Suprapubic skin (tissue), 4 donors: ENCODE results near the gene AMPD3. TPM values are rescaled to one million over a fixed set of nuclear protein-coding genes. Genes with fewer than 3 reads are reported as not detected.
"Not testable (repeated sequence)": the region's sequence is repeated elsewhere in the genome, so short reads cannot be mapped to it uniquely, and the experiment has no call there.

Experiments used
- DNase-seq, 2 donors: peaks; one replicate each; pipeline ENCODE4 v3.0.0-alpha.2; 2019; ENCODE audit warnings: low spot score in 2 of 2
- H3K27ac ChIP-seq: fragments of 200-600 bp; sonication (generic); one replicate; pipeline ENCODE4 v1.5.1; 2019
- H3K27me3 ChIP-seq: fragments of 200-600 bp; sonication (generic); one replicate; pipeline ENCODE4 v1.5.1; 2019
- H3K36me3 ChIP-seq: fragments of 200-600 bp; sonication (generic); one replicate; pipeline ENCODE4 v1.5.1; 2019
- H3K4me1 ChIP-seq: fragments of 200-600 bp; sonication (generic); one replicate; pipeline ENCODE4 v1.5.1; 2019
- H3K4me3 ChIP-seq: fragments of 200-600 bp; sonication (generic); one replicate; pipeline ENCODE4 v1.5.1; 2019; ENCODE audit warnings: mild to moderate bottlenecking
- H3K9me3 ChIP-seq: fragments of 200-600 bp; sonication (generic); one replicate; pipeline ENCODE4 v1.5.1; 2019
- CTCF ChIP-seq, 2 donors: fragments of 200-600 bp in 1 of 2; fragments of 450-650 bp in 1 of 2; sonication (generic) in 1 of 2; IDR thresholded peaks; one replicate each; pipeline ENCODE4 v1.5.1; 2016 to 2019; ENCODE audit warnings: antibody characterized with exemption in 2 of 2, mild to moderate bottlenecking in 1 of 2, moderate library complexity in 1 of 2
- EP300 ChIP-seq: sonication (generic); formaldehyde crosslinking; IDR thresholded peaks from one replicate; pipeline ENCODE4 v1.6.1; 2017; ENCODE audit warnings: antibody characterized with exemption
- POLR2A ChIP-seq, 2 donors: fragments of 450-650 bp; IDR thresholded peaks; one replicate each; pipeline ENCODE4 v1.6.1; 2017; ENCODE audit warnings: antibody characterized with exemption in 2 of 2, mild to moderate bottlenecking in 2 of 2, moderate library complexity in 2 of 2
- POLR2AphosphoS5 ChIP-seq, 3 donors: sonication (generic); formaldehyde crosslinking; IDR thresholded peaks; one replicate each; pipeline ENCODE4 v1.6.1; 2017; ENCODE audit warnings: antibody characterized with exemption in 3 of 3
- WGBS: methylation state at CpG from one replicate; pipeline ENCODE4 v1.1.5; 2018; 5-methylcytosine and 5-hydroxymethylcytosine counted together
- total RNA-seq, 4 donors: library from RNA; depleted of rRNA; stranded (reverse); fragments of >200 nt; gene quantifications; one replicate each; pipeline ENCODE4 v1.1.0, GENCODE V29; 2016

AMPD3 gene
- total RNA-seq, 4 donors from 2014 or later: 23.5 to 51.7 (median 27.4) TPM

GRCh38 chr11:10432493-10432892 lies 22.6 kb upstream of the AMPD3 start:
- no peaks in the 10 kb centered on the region for H3K27me3 ChIP-seq
- 77% methylated on average over 1 of the region's 1 CpG for WGBS
- no peak for DNase-seq
- no peak for TF ChIP-seq POLR2A (IDR thresholded peaks at IDR 0.05)
- TF ChIP-seq POLR2AphosphoS5 (IDR thresholded peaks at IDR 0.05): no peak
- no peak for TF ChIP-seq CTCF (IDR thresholded peaks at IDR 0.05)
- TF ChIP-seq EP300: no peak
- H3K27ac ChIP-seq: no peak overlapping the region
- H3K4me3 ChIP-seq: no peak overlapping the region
- no peaks in the 10 kb centered on the region for H3K4me1 ChIP-seq
- no peaks in the 10 kb centered on the region for H3K36me3 ChIP-seq
- H3K9me3 ChIP-seq: no peaks in the 10 kb centered on the region

GRCh38 chr11:10432971-10433370 lies 22.1 kb upstream of the AMPD3 start:
- no peaks in the 10 kb centered on the region for H3K4me1 ChIP-seq
- no peaks in the 10 kb centered on the region for H3K27me3 ChIP-seq
- H3K27ac ChIP-seq: no peak overlapping the region
- WGBS: 86% methylated on average over 1 of the region's 1 CpG
- TF ChIP-seq EP300: no peak
- TF ChIP-seq POLR2AphosphoS5 (IDR thresholded peaks at IDR 0.05): no peak
- no peak for TF ChIP-seq CTCF (IDR thresholded peaks at IDR 0.05)
- TF ChIP-seq POLR2A (IDR thresholded peaks at IDR 0.05): no peak
- no peak overlapping the region for H3K4me3 ChIP-seq
- no peak for DNase-seq
- no peaks in the 10 kb centered on the region for H3K36me3 ChIP-seq
- H3K9me3 ChIP-seq: no peaks in the 10 kb centered on the region

- Histone ChIP-seq H3K4me3 (no peak overlapping the region), H3K27me3 (no peaks in the 10 kb centered on the region), H3K4me1 (no peaks in the 10 kb centered on the region), H3K9me3 (no peaks in the 10 kb centered on the region), H3K27ac (no peak overlapping the region), H3K36me3 (no peaks in the 10 kb centered on the region)
- TF ChIP-seq POLR2A (IDR thresholded peaks at IDR 0.05): no peak
- TF ChIP-seq EP300: no peak
- no peak for TF ChIP-seq CTCF (IDR thresholded peaks at IDR 0.05)
- no peak for TF ChIP-seq POLR2AphosphoS5 (IDR thresholded peaks at IDR 0.05)
- 80% methylated on average over 1 of the region's 1 CpG for WGBS
- no peak for DNase-seq
Measured at GRCh38 chr11:10436224-10436623, 18.8 kb upstream of the AMPD3 start.

GRCh38 chr11:10436683-10437082 lies 18.4 kb upstream of the AMPD3 start:
- not testable (repeated sequence) for H3K9me3 ChIP-seq, H3K4me1 ChIP-seq, H3K27me3 ChIP-seq, DNase-seq, H3K36me3 ChIP-seq, H3K27ac ChIP-seq, H3K4me3 ChIP-seq
- WGBS: 68% methylated on average over 1 of the region's 1 CpG

- H3K9me3 ChIP-seq: no peaks in the 10 kb centered on the region
- DNase-seq: no peak
- no peaks in the 10 kb centered on the region for H3K27me3 ChIP-seq
- no peaks in the 10 kb centered on the region for H3K4me1 ChIP-seq
- no peak overlapping the region for H3K27ac ChIP-seq
- no peak overlapping the region for H3K4me3 ChIP-seq
- no peaks in the 10 kb centered on the region for H3K36me3 ChIP-seq
- no peak for TF ChIP-seq EP300
Measured at GRCh38 chr11:10438458-10438857, 16.6 kb upstream of the AMPD3 start.

DNA sequence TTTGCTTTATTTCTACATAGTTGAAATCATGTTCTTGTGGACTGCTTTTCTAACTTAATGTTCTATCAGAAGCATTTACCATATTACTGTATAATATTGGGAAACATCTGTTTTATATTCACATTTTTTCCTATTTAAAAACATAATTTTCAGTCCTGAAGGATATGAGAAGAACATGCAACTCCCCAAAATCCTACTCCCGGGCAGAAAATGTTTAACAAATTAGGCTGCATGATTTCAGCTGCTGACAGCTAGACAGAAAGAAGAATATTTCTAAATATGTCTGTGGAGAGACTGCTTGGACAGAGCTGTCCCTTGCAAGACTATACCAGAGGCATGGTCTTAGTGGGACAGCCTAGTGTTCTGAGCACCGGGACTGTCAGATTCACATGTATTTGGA lies 15.7 kb upstream of the AMPD3 start:
- no peaks in the 10 kb centered on the region for H3K36me3 ChIP-seq
- WGBS: 81% methylated on average over 2 of the region's 2 CpGs
- no peak for DNase-seq
- TF ChIP-seq POLR2AphosphoS5 (IDR thresholded peaks at IDR 0.05): no peak
- no peak for TF ChIP-seq CTCF (IDR thresholded peaks at IDR 0.05)
- TF ChIP-seq POLR2A (IDR thresholded peaks at IDR 0.05): no peak
- no peak for TF ChIP-seq EP300
- H3K4me3 ChIP-seq: no peak overlapping the region
- no peak overlapping the region for H3K27ac ChIP-seq
- H3K27me3 ChIP-seq: no peaks in the 10 kb centered on the region
- no peaks in the 10 kb centered on the region for H3K9me3 ChIP-seq
- H3K4me1 ChIP-seq: no peaks in the 10 kb centered on the region
